Fibroblast of mammary gland (primary cell): ENCODE measurements around the gene AOPEP.

ENCODE experiments used
- DNase-seq: peaks from one replicate; pipeline ENCODE4 v3.0.0-alpha.2; 2010; ENCODE audit warnings: low read depth
- H3K4me3 ChIP-seq: 2 replicates; pipeline ENCODE4 v1.5.1; 2011; ENCODE audit warnings: low read depth, mild to moderate bottlenecking, low read length, moderate library complexity; ENCODE audit not compliant: control insufficient read depth
- CTCF ChIP-seq: conservative IDR thresholded peaks from 2 replicates; pipeline ENCODE4 v1.5.1; 2011; ENCODE audit warnings: low read depth, low read length, inconsistent platforms; ENCODE audit not compliant: control insufficient read depth, insufficient read depth

Gene AOPEP

DNA sequence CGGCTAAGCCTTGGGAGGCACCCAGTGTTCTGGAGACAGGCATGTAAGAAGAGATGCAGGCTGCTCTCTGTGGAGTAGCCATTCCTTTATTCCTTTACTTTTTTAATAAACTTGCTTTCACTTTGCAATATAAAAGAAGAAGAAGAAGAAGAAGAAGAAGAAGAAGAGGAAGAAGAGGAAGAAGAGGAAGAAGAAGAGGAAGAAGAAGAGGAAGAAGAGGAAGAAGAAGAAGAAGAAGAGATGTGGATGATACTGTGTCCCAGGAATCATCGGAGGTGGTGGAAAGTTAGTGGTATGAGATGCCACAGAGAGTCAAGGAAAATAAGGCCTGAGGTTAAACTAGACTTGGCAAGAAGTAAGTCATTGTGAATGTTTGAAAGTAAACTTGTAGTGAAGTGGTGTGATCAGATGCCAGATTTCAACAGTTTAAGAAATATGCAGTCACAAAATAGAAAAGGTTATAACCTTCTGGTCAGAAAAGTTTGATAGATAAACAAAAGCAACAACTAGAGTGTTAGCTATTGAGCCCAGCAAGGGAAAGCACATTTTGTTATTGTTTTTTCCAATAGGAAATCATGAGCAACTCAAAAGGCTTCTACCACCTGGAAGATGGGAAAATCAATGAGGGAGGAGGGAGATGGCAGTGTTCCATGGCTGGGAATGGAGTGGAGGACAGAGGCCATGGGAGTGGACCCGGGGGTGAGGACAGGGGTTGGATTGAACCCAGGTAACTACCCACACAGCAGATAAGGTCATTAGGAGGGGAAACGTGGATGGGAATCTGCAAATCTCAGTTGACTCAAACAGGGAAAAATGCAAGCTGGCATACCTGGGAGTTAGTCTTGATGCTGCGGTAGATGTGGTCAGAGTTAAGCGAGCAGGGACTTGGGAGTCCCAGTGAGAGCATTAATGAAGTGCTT is 16.8 kb downstream of the AOPEP start:
- TF ChIP-seq CTCF, result no peak
- DNase-seq, result no peak
- H3K4me3 ChIP-seq, result no peak overlapping the region

DNA sequence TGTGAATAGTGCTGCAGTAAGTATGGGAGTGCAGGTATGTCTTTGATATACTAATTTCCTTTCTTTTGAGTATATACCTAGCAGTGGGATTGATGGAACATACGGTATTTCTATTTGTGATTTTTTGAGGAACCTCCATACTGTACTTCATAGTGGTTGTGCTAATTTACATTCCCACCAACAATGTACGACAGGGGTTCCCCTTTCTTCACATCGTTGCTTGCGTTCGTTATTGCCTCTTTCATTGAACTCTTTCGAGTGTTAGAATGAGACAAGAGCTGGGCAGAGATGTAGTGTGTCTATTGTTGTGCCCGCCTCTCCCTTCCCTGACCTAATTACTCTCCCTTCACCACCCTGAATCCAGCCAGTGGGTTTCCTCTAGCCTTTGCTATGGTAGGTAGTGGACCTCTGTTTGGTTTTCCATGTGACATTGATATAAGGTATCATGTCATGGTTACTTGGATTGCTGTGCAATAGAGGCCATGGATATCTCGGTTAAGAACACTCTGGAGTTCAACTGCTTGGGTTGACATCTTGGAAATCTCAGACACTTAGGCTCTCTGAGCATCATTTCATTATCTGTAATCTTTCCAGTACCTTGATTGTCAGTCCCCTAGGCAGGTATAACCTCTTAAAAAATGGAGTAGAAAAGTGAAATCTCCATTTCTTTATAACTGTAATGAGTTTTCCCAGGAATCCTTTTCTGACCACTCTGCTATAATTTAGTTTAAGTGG is 19.5 kb downstream of the AOPEP start:
- no peak overlapping the region for H3K4me3 ChIP-seq
- no peak for TF ChIP-seq CTCF
- no peak for DNase-seq

DNA sequence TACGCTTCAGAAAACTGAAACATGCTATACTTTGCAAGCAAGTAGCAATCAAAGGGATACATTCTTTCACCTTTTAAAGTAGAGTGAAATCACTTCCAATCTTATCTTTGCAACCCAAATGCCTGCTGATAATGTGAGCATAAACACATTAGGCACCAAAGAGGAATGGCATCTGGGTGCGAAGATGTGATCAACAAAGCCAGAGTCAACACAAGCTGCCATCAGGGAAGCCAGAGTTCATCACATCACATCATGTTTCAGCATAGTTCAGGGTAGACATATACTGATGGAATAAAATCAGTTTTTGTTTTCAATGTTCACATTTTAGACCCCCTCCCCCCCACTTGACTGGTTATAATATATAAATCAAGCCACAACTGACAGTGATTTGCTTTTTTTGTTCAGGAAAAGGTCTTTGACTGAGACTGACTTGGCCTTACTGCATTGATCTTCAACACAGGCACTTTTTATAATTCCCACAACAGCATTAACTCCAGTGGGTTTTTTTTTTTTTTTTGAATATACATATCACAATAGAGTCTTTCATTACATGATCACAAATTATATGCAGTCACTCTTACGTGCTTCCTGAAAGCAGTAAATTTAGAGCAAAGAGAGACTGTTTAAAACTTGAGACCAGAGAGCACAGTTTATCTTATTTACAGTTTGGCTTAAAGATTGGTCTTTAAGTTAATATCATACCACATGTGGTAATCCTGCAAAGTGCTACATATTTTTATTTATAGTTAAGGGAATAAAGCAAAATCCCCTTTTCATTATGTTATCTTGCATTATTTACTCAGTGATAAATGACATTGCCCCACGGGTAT is 20.3 kb downstream of the AOPEP start:
- H3K4me3 ChIP-seq, result no peak overlapping the region
- DNase-seq, result no peak
- no peak for TF ChIP-seq CTCF

GRCh38 chr9:94754976-94755475 is 28.5 kb downstream of the AOPEP start:
- TF ChIP-seq CTCF, result no peak
- DNase-seq, result no peak
- no peak overlapping the region for H3K4me3 ChIP-seq

DNA sequence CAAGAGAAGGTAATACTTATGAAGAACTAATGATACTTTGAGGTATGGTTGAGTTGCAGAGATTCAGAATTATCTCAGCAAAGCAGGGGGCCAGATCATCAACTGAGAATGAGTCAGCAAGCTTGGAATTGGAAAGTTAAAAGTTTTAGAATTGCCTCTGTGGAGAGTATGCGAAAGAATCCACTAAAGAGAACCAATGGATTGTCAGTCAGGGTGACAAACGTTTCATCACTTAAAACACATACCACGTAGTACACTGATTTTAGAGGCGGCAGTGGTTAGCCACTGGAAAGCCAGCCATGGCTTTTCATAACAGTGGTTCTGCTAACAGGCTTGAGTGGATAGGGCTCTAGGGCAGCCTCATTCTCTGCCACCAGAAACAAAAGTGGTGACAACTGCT is 30.7 kb downstream of the AOPEP start:
- peak; percentile 46 for DNase-seq
- H3K4me3 ChIP-seq, result no peak overlapping the region
- no peak for TF ChIP-seq CTCF

DNA sequence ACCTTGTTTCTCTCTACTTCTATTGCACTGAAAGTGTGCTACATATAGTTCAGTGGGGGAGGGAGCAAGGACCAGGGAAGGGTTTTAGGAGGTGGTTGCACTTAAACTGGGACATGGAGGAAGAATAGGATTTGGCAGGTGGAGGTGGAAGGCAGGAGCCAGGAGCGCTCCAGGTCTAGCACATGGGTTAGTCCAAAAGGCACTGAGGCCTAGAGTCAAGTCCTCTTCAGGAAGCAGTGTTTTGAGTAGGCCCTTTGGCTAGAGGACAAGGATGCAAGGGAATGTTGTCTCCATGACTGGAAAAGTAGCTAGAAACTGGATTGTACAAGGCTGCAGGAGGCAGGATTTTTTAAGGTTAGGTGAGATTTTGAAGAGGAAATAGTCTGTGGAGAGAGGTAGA is 31.5 kb downstream of the AOPEP start:
- no peak for DNase-seq
- no peak for TF ChIP-seq CTCF
- H3K4me3 ChIP-seq, result no peak overlapping the region
